GM12878 (cell line): ENCODE measurements around the gene THUMPD2. TPM values are rescaled to one million over a fixed set of nuclear protein-coding genes. Genes with fewer than 3 reads are reported as not detected.

Source experiments
- ATAC-seq: fragments of 200-7000 bp; cut with Tn5 transposase; 3 replicates; pipeline ENCODE4 v1.9.1; 2020; ENCODE audit warnings: mild to moderate bottlenecking, moderate library complexity
- BruUV-seq: library from RNA; stranded (reverse); fragments of 400-500 nt; replicated peaks from 2 replicates; lab custom pipeline; 2021; lab: Mats Ljungman, UMichigan
- CTCF ChIA-PET: fragments of 300-600 bp; sonication (Branson Sonifier 250); formaldehyde crosslinking; extraction: SDS; loops from one replicate; lab custom pipeline; 2021; ENCODE audit warnings: inconsistent platforms; lab: Yijun Ruan, JAX
- POLR2A ChIA-PET: fragments of 350-600 bp; formaldehyde crosslinking; extraction: SDS; loops from one replicate; lab custom pipeline; 2021; ENCODE audit warnings: inconsistent platforms; lab: Charles Lee
- RAD21 ChIA-PET: fragments of 300-600 bp; sonication (Branson Sonifier 250); formaldehyde crosslinking; loops from one replicate; lab custom pipeline; 2023; ENCODE audit warnings: antibody characterized with exemption; ENCODE audit not compliant: unreplicated experiment; lab: Charles Lee
- SMC1A ChIA-PET: fragments of 300-600 bp; sonication (Branson Sonifier 250); formaldehyde crosslinking; loops from one replicate; lab custom pipeline; 2023; ENCODE audit not compliant: unreplicated experiment, uncharacterized antibody; lab: Charles Lee
- DNase-seq: peaks from one replicate; pipeline ENCODE4 v3.0.0-alpha.2; 2011; ENCODE audit warnings: low read depth, low spot score
- FAIRE-seq: peaks from 3 replicates; lab custom pipeline; 2011; peaks lifted over from hg19 to GRCh38; lab: Jason Lieb, UNC
- H2AFZ ChIP-seq: 2 replicates; pipeline ENCODE4 v1.6.0; 2011; ENCODE audit warnings: low read depth, low read length, control low read depth; ENCODE audit not compliant: control insufficient read depth
- H3K27ac ChIP-seq: 2 replicates; pipeline ENCODE4 v1.5.1; 2011; ENCODE audit warnings: control low read depth; ENCODE audit not compliant: control insufficient read depth, insufficient read depth
- H3K27me3 ChIP-seq, 2 experiments: replicated peaks in 1 of 2; 2 replicates each; pipeline versions ENCODE4 v1.6.0 to v1.6.1; 2011; ENCODE audit warnings: low read length in 1 of 2; ENCODE audit not compliant: control insufficient read depth in 2 of 2, insufficient read depth in 2 of 2
- H3K36me3 ChIP-seq, 2 experiments: 2 replicates each; pipeline ENCODE4 v1.5.1; 2011; ENCODE audit warnings: low read length in 1 of 2; ENCODE audit not compliant: control insufficient read depth in 2 of 2, insufficient read depth in 2 of 2
- H3K4me1 ChIP-seq: 2 replicates; pipeline ENCODE4 v1.6.1; 2011; ENCODE audit warnings: mild to moderate bottlenecking, low read length, moderate library complexity, mixed read lengths; ENCODE audit not compliant: control insufficient read depth, insufficient read depth
- H3K4me2 ChIP-seq: 2 replicates; pipeline ENCODE4 v1.6.0; 2011; ENCODE audit warnings: control low read depth; ENCODE audit not compliant: control insufficient read depth, insufficient read depth
- H3K4me3 ChIP-seq: fragments of 200-600 bp; sonication (generic); 2 replicates; pipeline ENCODE4 v1.5.1; 2016
- H3K79me2 ChIP-seq: 2 replicates; pipeline ENCODE4 v1.6.0; 2011; ENCODE audit warnings: low read length; ENCODE audit not compliant: control insufficient read depth, insufficient read depth
- H3K9ac ChIP-seq: 2 replicates; pipeline ENCODE4 v1.8.0; 2011; ENCODE audit warnings: low read length, control low read depth, mixed read lengths; ENCODE audit not compliant: control insufficient read depth, insufficient read depth
- H3K9me3 ChIP-seq: replicated peaks from 3 replicates; pipeline ENCODE4 v1.5.1; 2011; ENCODE audit warnings: mild to moderate bottlenecking, low read length; ENCODE audit not compliant: control insufficient read depth, insufficient read depth
- H4K20me1 ChIP-seq: 2 replicates; pipeline ENCODE4 v1.6.0; 2011; ENCODE audit not compliant: control insufficient read depth, insufficient read depth
- EED ChIP-seq: sonication (generic); IDR thresholded peaks from 2 replicates; pipeline ENCODE4 v1.6.1; 2016; ENCODE audit warnings: antibody characterized with exemption, low read depth
- ESRRA ChIP-seq: IDR thresholded peaks from 2 replicates; pipeline ENCODE4 v1.6.1; 2012; ENCODE audit warnings: mild to moderate bottlenecking, low read length, improper control_type of control experiment
- FOXK2 ChIP-seq: fragments of 450-650 bp; IDR thresholded peaks from 2 replicates; pipeline ENCODE4 v1.6.1; 2017; ENCODE audit warnings: mild to moderate bottlenecking, moderate library complexity
- NFYA ChIP-seq: IDR thresholded peaks from 2 replicates; pipeline ENCODE4 v1.6.1; 2011; ENCODE audit warnings: low read depth, mild to moderate bottlenecking, low read length, improper control_type of control experiment, borderline replicate concordance
- POLR2AphosphoS5 ChIP-seq: IDR thresholded peaks from 2 replicates; pipeline ENCODE4 v1.6.1; 2011; ENCODE audit warnings: mild to moderate bottlenecking, low read length, inconsistent platforms
- STAT1 ChIP-seq: fragments of 450-650 bp; conservative IDR thresholded peaks from 2 replicates; pipeline ENCODE4 v1.6.1; 2014; ENCODE audit warnings: antibody characterized with exemption, mild to moderate bottlenecking
- YBX1 ChIP-seq: fragments of 450-650 bp; IDR thresholded peaks from 2 replicates; pipeline ENCODE4 v1.6.1; 2016; ENCODE audit warnings: antibody characterized with exemption
- WGBS: methylation state at CpG from one replicate; pipeline ENCODE4 v1.1.6; 2016; ENCODE audit warnings: low lambda C conversion rate; ENCODE audit not compliant: insufficient replicate concordance, insufficient coverage; ENCODE audit errors: missing lambda C conversion rate; 5-methylcytosine and 5-hydroxymethylcytosine counted together
- in situ Hi-C: fragments of 300-500 bp; cut with MboI; formaldehyde crosslinking; loops from 9 replicates; pipeline ENCODE4 v1.14.3; 2018; ENCODE audit warnings: mixed read lengths
- intact Hi-C: fragments of 100-400 bp; cut with micrococcal nuclease; formaldehyde crosslinking; loops from one replicate; pipeline ENCODE4 v1.14.2; 2022; ENCODE audit not compliant: unreplicated experiment
- polyA plus RNA-seq, 11 experiments: library from polyadenylated mRNA; depleted of rRNA in 4 of 11; unstranded in 6 of 11; stranded (reverse) in 5 of 11; fragments of >200 nt; fragmentation: Nextera tagmentation in 4 of 11; fragmentation: Illumina TruSeq in 1 of 11; extraction: Ambion mirVana in 4 of 11; extraction: Trizol in 1 of 11; gene quantifications; 1 replicate in 1 of 11; 2 replicates in 10 of 11; pipeline versions ENCODE4 v1.2.1 to v1.2.3, GENCODE V29; 2011 to 2016; ENCODE audit warnings: inconsistent platforms in 2 of 11, missing spikeins in 2 of 11, low read depth in 1 of 11
- total RNA-seq, 4 experiments: library from RNA; depleted of rRNA in 3 of 4; stranded (reverse); fragments of >200 nt in 3 of 4; fragmentation: Illumina TruSeq in 1 of 4; extraction: Trizol in 1 of 4; gene quantifications; 2 replicates each; pipeline versions ENCODE4 v1.2.1 to v1.2.3, GENCODE V29; 2013 to 2021
- TF ChIP-seq, protein P1 (sequence below): fragments of 450-650 bp; conservative IDR thresholded peaks from 2 replicates; pipeline ENCODE4 v1.6.1; 2017; ENCODE audit warnings: mild to moderate bottlenecking, moderate library complexity
- TF ChIP-seq, protein P2 (sequence below): fragments of 450-650 bp; IDR thresholded peaks from 2 replicates; pipeline ENCODE4 v1.6.1; 2018; ENCODE audit warnings: borderline replicate concordance, mild to moderate bottlenecking; ENCODE audit not compliant: partially characterized antibody
- TF ChIP-seq, protein P3 (sequence below): fragments of 450-650 bp; IDR thresholded peaks from 2 replicates; pipeline ENCODE4 v1.6.1; 2017; ENCODE audit warnings: low read depth, mild to moderate bottlenecking, moderate library complexity

The THUMPD2 gene
- total and polyA plus RNA-seq, 10 of the 15 experiments (the other 5 are each of a cell fraction or from before 2014, with no cell fraction given): 6.7 to 19.7 (median 13.8) TPM

DNA sequence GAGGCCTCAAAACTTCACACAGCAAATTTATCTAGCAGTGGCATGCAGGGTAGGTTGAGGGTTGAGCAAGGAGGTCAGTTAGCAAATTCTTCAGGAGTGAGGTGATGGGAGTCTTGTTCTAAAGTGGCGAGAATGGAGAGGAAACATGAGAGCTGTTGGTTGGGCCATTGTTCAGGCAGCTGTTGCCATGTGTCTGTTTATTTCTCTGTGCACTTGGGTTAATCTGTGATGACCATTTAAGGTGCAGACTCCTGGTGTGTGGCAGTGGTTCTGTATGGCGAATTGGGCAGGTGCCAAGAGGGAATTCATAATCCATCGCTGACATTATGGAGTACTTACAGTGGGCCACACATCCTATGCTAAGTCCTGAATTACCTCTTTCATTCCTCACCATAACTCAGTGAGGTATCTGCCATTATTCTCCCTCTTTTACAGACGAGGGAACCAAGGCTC lies 82.9 kb downstream of the THUMPD2 start:
- ChIA-PET POLR2A (no interaction called here), RAD21 (interaction anchor here (1.1 kb wide), 2 partner anchors 27 to 317 kb away, joined by 3 read pairs; no protein-coding TSS in a partner anchor), CTCF (interaction anchor here (2.5 kb wide), 1 partner anchor 317 kb away, joined by 10 read pairs; no protein-coding TSS in a partner anchor)
- no peaks in the 10 kb centered on the region for H4K20me1 ChIP-seq
- no peaks in the 10 kb centered on the region for H3K36me3 ChIP-seq
- no peak overlapping the region for H3K4me3 ChIP-seq
- 42% methylated on average over 4 of the region's 4 CpGs for WGBS
- no peak for ATAC-seq
- in situ Hi-C loops (no loop called here), intact Hi-C loops (no loop called here)
- no peak overlapping the region for H3K27ac ChIP-seq
- BruUV-seq: no TSS peak
- H3K4me1 ChIP-seq: no peaks in the 10 kb centered on the region
- H3K9me3 ChIP-seq: peaks cover 2% of the 10 kb centered on the region; the same call in 2 of the 3 replicates
- H3K27me3 ChIP-seq: no peaks in the 10 kb centered on the region
- no peaks in the 10 kb centered on the region for H3K79me2 ChIP-seq
- H2AFZ ChIP-seq: no peak overlapping the region
- TF ChIP-seq NFYA: no peak
- TF ChIP-seq, protein P1, sequence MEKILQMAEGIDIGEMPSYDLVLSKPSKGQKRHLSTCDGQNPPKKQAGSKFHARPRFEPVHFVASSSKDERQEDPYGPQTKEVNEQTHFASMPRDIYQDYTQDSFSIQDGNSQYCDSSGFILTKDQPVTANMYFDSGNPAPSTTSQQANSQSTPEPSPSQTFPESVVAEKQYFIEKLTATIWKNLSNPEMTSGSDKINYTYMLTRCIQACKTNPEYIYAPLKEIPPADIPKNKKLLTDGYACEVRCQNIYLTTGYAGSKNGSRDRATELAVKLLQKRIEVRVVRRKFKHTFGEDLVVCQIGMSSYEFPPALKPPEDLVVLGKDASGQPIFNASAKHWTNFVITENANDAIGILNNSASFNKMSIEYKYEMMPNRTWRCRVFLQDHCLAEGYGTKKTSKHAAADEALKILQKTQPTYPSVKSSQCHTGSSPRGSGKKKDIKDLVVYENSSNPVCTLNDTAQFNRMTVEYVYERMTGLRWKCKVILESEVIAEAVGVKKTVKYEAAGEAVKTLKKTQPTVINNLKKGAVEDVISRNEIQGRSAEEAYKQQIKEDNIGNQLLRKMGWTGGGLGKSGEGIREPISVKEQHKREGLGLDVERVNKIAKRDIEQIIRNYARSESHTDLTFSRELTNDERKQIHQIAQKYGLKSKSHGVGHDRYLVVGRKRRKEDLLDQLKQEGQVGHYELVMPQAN: no peak
- TF ChIP-seq FOXK2: no peak
- TF ChIP-seq YBX1: no peak
- TF ChIP-seq, all 136 proteins: peak for 0
- SMC1A ChIA-PET: no interaction called here
- DNase-seq: no peak
- no peak for FAIRE-seq
- no peak overlapping the region for H3K9ac ChIP-seq
- H3K4me2 ChIP-seq: no peak overlapping the region

DNA sequence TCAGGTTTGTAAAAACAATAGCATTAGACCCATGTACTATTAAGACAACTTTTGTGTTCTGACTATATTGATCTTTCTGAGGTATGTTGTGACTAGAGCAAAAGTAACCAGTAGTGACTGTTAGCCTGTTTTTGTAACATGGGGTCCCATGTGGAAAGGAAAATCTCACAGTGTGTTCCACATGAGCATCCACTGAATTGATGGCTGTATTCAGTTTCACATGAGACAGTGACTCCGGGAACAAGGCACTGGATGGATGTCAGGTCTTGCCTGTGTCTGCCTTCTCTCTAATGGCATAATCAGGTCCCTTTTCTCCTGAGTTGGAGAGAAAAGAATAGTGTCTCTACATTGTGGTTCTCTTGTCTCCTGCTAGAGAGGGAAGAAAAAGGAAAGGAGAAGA lies 85.8 kb downstream of the THUMPD2 start:
- ATAC-seq: no peak
- CTCF ChIA-PET: interaction anchor here (0.6 kb wide), 1 partner anchor 569 kb away, joined by 3 read pairs; no protein-coding TSS in a partner anchor
- intact Hi-C loops: no loop called here
- TF ChIP-seq EED (no peak), POLR2AphosphoS5 (no peak), ESRRA (no peak), STAT1 (no peak)
- TF ChIP-seq, protein P2, sequence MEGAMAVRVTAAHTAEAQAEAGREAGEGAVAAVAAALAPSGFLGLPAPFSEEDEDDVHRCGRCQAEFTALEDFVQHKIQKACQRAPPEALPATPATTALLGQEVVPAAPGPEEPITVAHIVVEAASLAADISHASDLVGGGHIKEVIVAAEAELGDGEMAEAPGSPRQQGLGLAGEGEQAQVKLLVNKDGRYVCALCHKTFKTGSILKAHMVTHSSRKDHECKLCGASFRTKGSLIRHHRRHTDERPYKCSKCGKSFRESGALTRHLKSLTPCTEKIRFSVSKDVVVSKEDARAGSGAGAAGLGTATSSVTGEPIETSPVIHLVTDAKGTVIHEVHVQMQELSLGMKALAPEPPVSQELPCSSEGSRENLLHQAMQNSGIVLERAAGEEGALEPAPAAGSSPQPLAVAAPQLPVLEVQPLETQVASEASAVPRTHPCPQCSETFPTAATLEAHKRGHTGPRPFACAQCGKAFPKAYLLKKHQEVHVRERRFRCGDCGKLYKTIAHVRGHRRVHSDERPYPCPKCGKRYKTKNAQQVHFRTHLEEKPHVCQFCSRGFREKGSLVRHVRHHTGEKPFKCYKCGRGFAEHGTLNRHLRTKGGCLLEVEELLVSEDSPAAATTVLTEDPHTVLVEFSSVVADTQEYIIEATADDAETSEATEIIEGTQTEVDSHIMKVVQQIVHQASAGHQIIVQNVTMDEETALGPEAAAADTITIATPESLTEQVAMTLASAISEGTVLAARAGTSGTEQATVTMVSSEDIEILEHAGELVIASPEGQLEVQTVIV: no peak
- TF ChIP-seq, protein P3, sequence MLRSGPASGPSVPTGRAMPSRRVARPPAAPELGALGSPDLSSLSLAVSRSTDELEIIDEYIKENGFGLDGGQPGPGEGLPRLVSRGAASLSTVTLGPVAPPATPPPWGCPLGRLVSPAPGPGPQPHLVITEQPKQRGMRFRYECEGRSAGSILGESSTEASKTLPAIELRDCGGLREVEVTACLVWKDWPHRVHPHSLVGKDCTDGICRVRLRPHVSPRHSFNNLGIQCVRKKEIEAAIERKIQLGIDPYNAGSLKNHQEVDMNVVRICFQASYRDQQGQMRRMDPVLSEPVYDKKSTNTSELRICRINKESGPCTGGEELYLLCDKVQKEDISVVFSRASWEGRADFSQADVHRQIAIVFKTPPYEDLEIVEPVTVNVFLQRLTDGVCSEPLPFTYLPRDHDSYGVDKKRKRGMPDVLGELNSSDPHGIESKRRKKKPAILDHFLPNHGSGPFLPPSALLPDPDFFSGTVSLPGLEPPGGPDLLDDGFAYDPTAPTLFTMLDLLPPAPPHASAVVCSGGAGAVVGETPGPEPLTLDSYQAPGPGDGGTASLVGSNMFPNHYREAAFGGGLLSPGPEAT: no peak

More for the DNA sequence above, 85.8 kb downstream of the THUMPD2 start:
- no peak overlapping the region for H2AFZ ChIP-seq
- H4K20me1 ChIP-seq: no peaks in the 10 kb centered on the region
- no peaks in the 10 kb centered on the region for H3K4me1 ChIP-seq
- H3K27me3 ChIP-seq: no peaks in the 10 kb centered on the region
- FAIRE-seq: no peak
- no TSS peak for BruUV-seq
- H3K9me3 ChIP-seq: no peaks in the 10 kb centered on the region
- no peaks in the 10 kb centered on the region for H3K36me3 ChIP-seq
- POLR2A ChIA-PET: no interaction called here
- H3K79me2 ChIP-seq: no peaks in the 10 kb centered on the region
- WGBS: 69% methylated on average over 1 of the region's 1 CpG
- H3K4me2 ChIP-seq: no peak overlapping the region
- H3K9ac ChIP-seq: no peak overlapping the region
- in situ Hi-C loops: no loop called here
- no peak overlapping the region for H3K27ac ChIP-seq
- SMC1A ChIA-PET: no interaction called here
- H3K4me3 ChIP-seq: no peak overlapping the region
- RAD21 ChIA-PET: no interaction called here
- DNase-seq: no peak
